ENCODE data around the gene SERTAD3.
"Not testable (repeated sequence)": the region's sequence is repeated elsewhere in the genome, so short reads cannot be mapped to it uniquely, and the experiment has no call there.

The SERTAD3 gene

DNA sequence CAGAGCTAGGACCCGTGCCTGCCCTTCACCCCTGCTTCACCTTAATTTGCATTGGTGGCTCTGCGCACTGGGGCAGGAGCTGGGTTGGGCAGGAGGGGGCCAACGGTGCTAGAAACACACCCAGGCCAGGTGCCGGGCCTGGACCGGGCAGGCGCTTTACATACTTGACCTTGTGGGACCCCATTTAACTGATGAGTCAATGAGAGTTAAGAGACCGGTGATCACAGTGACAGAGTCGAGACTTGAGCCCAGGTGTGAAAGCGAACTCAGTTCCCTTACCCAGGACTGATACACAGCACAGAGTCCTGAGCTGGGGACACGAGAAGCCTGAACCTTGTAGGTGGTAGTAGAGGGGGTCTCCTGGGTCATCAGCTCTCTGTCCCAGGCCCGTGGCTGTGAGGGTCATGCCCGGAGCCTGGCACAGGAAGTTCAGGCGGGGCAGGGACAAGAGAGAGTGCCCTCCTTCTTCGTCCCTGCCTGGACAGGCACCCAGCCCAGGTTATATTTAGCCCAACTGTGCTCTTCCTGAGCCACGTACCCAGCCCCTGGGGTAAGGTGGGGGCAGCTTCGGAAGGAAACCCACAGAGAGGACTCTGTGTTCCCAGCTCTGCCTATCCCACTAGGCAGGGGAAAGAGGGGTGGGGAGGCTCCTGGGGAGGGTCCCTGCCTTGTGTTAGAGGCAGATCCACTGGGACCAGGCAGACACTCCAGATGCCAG, 32.9 kb downstream of the SERTAD3 start:
- in situ Hi-C loops (cut with MboI; ENCODE audit: low sequenced_read_pairs), result no loop called here

DNA sequence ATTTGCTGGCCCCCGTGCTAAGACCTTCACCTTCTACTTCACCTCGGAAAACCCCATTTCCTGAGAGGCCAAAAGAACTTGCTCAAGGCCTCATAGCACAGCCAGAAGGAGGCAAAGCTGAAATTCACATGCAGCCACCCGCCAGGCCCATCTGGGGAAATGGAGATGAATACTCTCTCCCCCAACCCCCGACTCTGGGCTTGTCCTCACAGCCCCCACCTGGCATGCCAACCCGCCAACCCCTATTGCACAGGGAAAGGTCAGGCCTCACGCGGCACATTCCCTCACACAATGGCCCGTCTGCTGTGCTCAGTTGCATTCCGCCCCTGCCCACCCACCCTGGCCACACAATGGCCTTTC, 34.1 kb downstream of the SERTAD3 start:
- in situ Hi-C loops (cut with MboI; ENCODE audit: low sequenced_read_pairs), result no loop called here

DNA sequence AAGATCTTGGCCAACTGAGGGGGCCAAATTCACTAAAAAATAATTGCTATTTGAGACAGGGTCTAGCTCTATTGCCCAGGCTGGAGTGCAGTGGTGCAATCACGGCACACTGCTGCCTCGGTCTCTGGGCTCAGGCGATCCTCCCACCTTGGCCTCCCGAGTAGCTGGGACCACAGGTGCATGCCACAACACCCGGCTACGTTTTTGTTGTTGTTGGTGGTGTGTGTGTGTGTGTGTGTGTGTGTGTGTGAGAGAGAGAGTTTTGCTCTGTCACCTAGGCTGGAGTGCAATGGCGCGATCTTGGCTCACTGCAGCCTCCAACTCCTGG, 35.6 kb downstream of the SERTAD3 start:
- in situ Hi-C loops (cut with MboI; ENCODE audit: low sequenced_read_pairs), result not testable (repeated sequence)

GRCh38 chr19:40407714-40408597, 36.2 kb downstream of the SERTAD3 start:
- in situ Hi-C loops (cut with MboI; ENCODE audit: low sequenced_read_pairs), result no loop called here

DNA sequence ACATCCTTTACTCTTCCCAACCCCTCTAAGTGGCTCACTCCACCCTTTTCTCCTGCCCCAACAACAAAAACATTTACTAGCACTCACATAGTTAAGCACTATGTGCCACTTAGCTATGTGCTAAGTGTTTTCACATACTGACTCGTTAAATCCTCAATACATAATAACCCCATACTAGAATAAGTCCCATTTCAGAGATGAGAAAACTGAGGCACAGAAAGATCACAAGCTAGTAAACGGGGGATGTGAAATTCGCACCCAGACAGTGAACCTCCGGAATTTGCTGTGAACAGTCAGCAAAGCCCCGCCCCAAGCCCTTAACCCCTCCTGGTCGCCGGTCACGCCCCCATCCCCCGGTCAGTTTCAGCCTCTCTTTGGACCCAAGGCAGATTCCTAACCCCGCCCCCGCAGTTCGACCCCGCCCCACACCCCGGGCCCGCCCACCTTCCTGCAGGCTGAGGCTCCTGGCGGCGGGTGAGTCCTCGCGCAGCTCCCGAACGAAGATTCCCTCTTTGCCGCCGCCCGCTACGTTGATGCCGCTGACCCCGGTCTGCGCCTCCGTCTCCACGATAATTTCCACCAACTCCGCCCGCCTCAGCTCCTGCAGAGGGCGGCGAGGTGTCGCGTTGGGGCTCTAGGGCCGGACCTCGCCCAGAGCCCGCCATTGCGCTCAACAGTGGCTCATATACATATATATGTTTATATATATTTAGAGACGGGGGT, 40.7 kb downstream of the SERTAD3 start:
- in situ Hi-C loops (cut with MboI; ENCODE audit: low sequenced_read_pairs), result no loop called here

GRCh38 chr19:40400559-40400958, 43.6 kb downstream of the SERTAD3 start:
- in situ Hi-C loops (cut with MboI; ENCODE audit: low sequenced_read_pairs), result no loop called here

GRCh38 chr19:40398417-40399131, 45.6 kb downstream of the SERTAD3 start:
- in situ Hi-C loops (cut with MboI; ENCODE audit: low sequenced_read_pairs), result no loop called here

DNA sequence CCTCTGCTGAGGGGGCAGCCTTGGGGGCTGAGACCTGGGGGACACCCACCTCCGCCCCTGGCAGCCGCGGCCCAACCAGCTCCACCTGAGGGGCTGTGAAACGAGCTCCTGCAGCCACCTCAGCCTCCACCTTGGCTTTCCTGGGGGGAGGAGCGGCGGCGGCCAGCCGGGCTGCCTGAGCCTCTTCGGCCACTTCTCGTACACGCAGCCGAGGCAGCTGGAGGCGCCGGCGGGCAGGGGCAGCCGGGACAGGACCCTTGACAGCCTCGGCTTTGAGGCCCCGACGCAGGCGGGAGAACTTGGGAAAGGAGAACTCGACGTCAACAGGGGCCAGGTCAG, 46.6 kb downstream of the SERTAD3 start:
- in situ Hi-C loops (cut with MboI; ENCODE audit: low sequenced_read_pairs), result no loop called here

DNA sequence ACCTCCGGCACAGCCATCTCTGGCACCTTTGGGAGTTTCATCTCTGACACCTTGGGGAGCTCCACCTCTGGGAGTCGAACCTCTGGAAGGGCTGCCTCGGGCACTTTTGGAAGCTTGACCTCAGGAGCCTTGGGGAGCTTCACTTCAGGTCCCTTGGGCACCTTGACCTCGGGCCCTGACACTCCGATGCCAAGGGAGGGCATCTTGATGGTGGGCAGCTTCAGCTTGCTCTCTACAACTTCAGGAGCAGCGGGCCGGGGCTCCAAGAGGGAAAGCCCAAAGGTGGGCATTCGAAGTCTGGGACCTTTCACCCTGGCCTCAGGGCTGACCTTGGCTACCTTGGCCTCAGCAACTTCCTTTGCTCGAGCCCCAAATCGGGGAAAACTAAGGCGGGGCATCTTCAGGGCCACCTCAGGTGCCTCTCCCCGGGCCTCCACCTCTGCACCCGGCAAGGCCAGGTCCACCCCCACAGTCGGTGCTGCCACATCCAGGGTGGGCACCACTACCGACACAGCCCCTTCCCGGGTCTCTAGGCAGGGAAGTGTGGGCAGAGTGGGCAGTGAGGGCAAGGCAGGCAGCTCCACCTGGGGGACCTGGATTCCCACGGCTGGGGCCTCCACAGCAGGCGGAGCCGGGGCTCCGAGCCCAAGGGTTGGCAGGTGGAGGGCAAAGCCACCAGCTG, 47.1 kb downstream of the SERTAD3 start:
- in situ Hi-C loops (cut with MboI; ENCODE audit: low sequenced_read_pairs), result no loop called here

DNA sequence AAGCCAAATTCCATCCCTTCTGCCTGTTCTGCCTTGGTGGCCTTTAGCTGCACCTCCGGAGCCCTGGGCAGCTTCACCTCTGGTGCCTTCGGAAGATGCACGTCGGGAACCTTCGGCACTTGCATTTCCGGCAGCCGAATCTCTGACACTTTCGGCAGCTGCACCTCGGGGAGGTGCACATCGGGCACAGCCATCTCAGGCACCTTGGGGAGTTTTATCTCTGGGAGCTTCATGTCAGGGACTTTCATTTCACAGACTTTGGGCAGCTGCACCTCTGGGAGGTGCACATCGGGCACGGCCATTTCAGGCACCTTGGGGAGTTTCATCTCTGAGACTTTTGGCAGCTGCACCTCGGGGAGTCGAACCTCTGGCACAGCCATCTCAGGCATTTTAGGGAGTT, 48.2 kb downstream of the SERTAD3 start:
- in situ Hi-C loops (cut with MboI; ENCODE audit: low sequenced_read_pairs), result no loop called here

DNA sequence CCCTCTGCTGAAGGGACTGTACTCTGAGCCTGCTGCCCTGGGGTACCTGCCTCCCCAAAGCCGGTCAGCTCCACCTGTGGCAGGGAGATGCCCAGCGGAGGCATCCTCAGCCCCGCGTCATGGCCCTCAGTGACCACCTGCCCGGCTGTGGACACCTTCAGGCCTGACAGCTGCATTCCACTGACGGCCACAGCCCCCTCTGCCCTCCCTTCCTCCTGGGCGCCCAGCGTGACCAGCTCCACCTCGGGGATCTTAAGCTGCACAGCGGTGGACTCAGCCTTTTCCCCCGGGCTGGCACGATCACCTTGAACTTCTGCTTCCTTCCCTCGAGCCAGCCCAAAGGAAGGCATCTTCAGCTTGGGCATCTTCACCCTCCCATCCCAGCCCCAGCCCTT, 49.3 kb downstream of the SERTAD3 start:
- in situ Hi-C loops (cut with MboI; ENCODE audit: low sequenced_read_pairs), result no loop called here

DNA sequence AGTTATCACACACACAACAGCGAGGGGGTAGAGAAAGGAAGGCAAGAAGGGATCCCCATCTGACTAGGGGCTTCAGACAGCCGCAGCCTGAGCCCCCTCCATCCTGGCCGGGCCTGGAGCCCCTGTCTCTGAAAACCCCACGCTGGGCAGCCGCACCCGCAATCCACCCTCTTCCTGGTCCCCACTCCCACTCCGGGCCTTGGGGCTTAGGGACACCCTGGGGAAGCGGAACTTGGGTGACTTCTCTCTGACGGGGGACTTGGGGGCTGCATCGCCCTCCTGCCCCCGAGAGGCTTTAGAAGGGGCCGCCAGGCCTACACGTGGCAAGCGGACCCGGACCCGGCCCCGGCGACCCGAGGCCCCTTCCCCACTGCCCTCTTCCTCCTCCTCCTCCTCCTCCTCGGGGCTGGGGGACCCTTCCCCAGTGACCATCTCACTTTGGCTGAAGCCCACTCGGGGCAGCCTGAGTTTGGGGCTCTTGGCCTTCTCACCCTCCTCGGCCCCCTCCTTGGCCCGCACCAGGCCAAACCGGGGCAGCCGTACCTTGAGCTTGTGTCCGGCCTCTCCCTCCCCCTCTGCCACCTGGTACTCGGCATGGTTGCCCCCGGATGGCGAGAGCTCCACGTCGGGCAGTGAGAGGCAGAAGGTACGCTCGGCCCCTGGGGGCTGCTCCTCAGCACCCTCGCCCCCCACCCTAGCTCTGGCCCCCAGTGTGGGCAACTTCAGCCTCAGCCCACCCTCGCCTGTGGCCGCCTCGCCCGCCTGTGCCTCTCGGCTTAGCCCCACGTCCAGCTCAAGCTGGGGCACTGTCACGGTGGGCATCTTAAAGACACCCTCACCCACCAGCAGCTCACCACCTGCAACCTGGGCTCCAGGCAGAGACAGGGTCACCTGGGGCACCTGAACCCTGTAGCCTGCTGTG, 50.0 kb downstream of the SERTAD3 start:
- in situ Hi-C loops (cut with MboI; ENCODE audit: low sequenced_read_pairs), result no loop called here

DNA sequence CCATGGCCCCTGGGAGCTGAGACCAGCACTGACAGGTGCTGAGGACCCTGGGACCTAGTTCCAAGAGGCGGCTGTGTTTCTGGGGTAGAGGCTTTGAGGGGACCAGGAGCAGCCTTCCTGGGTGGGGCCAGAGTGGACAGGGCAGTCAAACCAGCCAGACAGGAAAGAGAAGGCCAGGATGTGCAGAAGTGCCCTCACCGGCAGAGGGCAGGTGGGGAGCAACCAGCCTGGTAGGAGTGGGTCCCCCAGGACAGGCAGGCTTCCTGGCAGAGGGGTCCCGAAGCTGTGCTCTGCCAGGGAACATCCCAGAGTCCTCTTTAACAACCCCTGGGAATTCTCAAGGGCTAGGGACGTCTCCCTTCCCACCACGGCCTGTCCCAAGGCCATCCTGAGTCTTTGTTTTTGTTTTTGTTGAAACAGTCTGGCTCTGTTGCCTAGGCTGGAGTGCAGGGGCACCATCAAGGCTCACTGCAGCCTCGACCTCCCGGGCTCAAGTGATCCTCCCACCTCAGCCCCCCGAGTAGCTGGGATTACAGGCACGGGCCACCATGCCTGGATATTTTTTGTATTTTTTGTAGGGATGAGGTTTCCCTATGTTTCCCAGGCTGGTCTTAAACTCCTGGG, 51.1 kb downstream of the SERTAD3 start:
- in situ Hi-C loops (cut with MboI; ENCODE audit: low sequenced_read_pairs), result no loop called here

DNA sequence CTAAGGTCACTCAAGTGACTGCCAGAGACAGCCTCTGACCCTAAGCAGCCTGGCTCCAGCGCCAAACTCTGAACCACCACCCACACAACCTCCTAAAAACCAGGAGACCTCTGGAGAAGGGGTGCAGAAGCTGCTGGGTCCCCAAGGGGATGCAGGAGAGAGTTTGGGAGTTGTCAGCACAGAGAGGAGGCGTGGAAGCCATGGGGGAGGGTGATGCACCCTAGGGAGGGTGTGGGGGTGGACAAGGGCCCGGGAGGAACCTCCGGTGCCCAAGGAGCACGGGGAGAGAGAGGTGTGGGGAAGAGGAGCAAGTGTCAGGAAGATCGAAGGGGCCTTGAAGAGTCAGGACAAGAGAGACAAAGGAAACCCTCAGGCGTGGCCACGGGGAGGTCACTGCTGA, 52.0 kb downstream of the SERTAD3 start:
- in situ Hi-C loops (cut with MboI; ENCODE audit: low sequenced_read_pairs), result no loop called here
